Thyroid gland (tissue), 4 donors: ENCODE results near the gene SCGB3A1. TPM values are rescaled to one million over a fixed set of nuclear protein-coding genes. Genes with fewer than 3 reads are reported as not detected.

Experiments used
- DNase-seq, 2 donors: peaks; one replicate each; pipeline ENCODE4 v3.0.0-alpha.2; 2019
- H3K27ac ChIP-seq, 3 donors: fragments of 200-600 bp; sonication (generic); 1 replicate in 2 of 3; 2 replicates in 1 of 3; pipeline ENCODE4 v1.5.1; 2016 to 2019; ENCODE audit warnings: mild to moderate bottlenecking in 1 of 3, moderate library complexity in 1 of 3
- H3K27me3 ChIP-seq: fragments of 200-600 bp; sonication (generic); one replicate; pipeline ENCODE4 v1.5.1; 2019
- H3K36me3 ChIP-seq, 2 donors: fragments of 200-600 bp; sonication (generic); one replicate each; pipeline ENCODE4 v1.5.1; 2016 to 2019
- H3K4me1 ChIP-seq, 2 donors: fragments of 200-600 bp; sonication (generic); one replicate each; pipeline ENCODE4 v1.5.1; 2017 to 2019
- H3K4me3 ChIP-seq, 3 donors: fragments of 200-600 bp; sonication (generic); replicated peaks in 1 of 3; 1 replicate in 2 of 3; 2 replicates in 1 of 3; pipeline ENCODE4 v1.5.1; 2016; ENCODE audit warnings: mild to moderate bottlenecking in 1 of 3
- H3K9me3 ChIP-seq: fragments of 200-600 bp; sonication (generic); one replicate; pipeline ENCODE4 v1.5.1; 2017
- CTCF ChIP-seq, 6 experiments: fragments of 200-600 bp in 3 of 6; fragments of 450-650 bp in 3 of 6; sonication (generic) in 3 of 6; IDR thresholded peaks; one replicate each; pipeline ENCODE4 v1.5.1; 2016 to 2019; ENCODE audit warnings: antibody characterized with exemption in 6 of 6, mild to moderate bottlenecking in 2 of 6, inconsistent platforms in 1 of 6, moderate library complexity in 1 of 6
- POLR2A ChIP-seq, 2 donors: fragments of 450-650 bp; IDR thresholded peaks; one replicate each; pipeline ENCODE4 v1.6.1; 2017; ENCODE audit warnings: antibody characterized with exemption in 2 of 2, mild to moderate bottlenecking in 2 of 2, moderate library complexity in 1 of 2
- WGBS, 2 donors: methylation state at CpG; one replicate each; pipeline ENCODE4 v1.1.5; 2017; 5-methylcytosine and 5-hydroxymethylcytosine counted together
- intact Hi-C: fragments of 100-400 bp; cut with DNase I; formaldehyde crosslinking; loops from one replicate; pipeline ENCODE4 v1.15.1; 2023
- total RNA-seq, 4 donors: library from RNA; depleted of rRNA; stranded (reverse); fragments of >200 nt; gene quantifications; one replicate each; pipeline ENCODE4 v1.2.3, GENCODE V29; 2016

The SCGB3A1 gene
- total RNA-seq, 4 donors from 2014 or later = 1.0 to 8.1 (median 3.5) TPM; not detected in 1

GRCh38 chr5:180601591-180602480 is 10.5 kb upstream of the SCGB3A1 start:
- Histone ChIP-seq H3K9me3 (no peaks in the 10 kb centered on the region), H3K27me3 (no peaks in the 10 kb centered on the region), H3K27ac (no peak overlapping the region), H3K4me3 (no peak overlapping the region), H3K36me3 (no peaks in the 10 kb centered on the region), H3K4me1 (peaks cover 0 to 5% of the 10 kb centered on the region in 2 donors)
- TF ChIP-seq CTCF (IDR thresholded peaks at IDR 0.05) (no peak), POLR2A (IDR thresholded peaks at IDR 0.05) (no peak)
- 82 to 87% methylated on average over 27 to 33 of the region's 36 CpGs for WGBS, 2 donors
- peak; percentile 0 to 1 for DNase-seq
- intact Hi-C loops = no loop called here

- H3K9me3 ChIP-seq = no peaks in the 10 kb centered on the region
- H3K4me1 ChIP-seq = peaks cover 7 to 16% of the 10 kb centered on the region in 2 donors
- no peaks in the 10 kb centered on the region for H3K27me3 ChIP-seq
- peak; percentile 1 to 13 for DNase-seq
- H3K36me3 ChIP-seq = no peaks in the 10 kb centered on the region
- 70 to 77% methylated on average over 12 of the region's 12 CpGs for WGBS, 2 donors
- TF ChIP-seq POLR2A (IDR thresholded peaks at IDR 0.05) (no peak), CTCF (IDR thresholded peaks at IDR 0.05) (no peak)
- H3K4me3 ChIP-seq = no peak overlapping the region
- no peak overlapping the region for H3K27ac ChIP-seq
- intact Hi-C loops = no loop called here
These were observed 9.3 kb upstream of the SCGB3A1 start for GRCh38 chr5:180600554-180601041.

- Histone ChIP-seq H3K27ac (no peak overlapping the region), H3K9me3 (no peaks in the 10 kb centered on the region), H3K4me3 (no peak overlapping the region), H3K27me3 (no peaks in the 10 kb centered on the region), H3K4me1 (peaks cover 12 to 21% of the 10 kb centered on the region in 2 donors), H3K36me3 (no peaks in the 10 kb centered on the region)
- peak in 1 of 2 donors; percentile 0 for DNase-seq
- intact Hi-C loops = no loop called here
- TF ChIP-seq CTCF (IDR thresholded peaks at IDR 0.05) (no peak), POLR2A (IDR thresholded peaks at IDR 0.05) (no peak)
- WGBS, 2 donors = 69 to 74% methylated on average over 16 of the region's 16 CpGs
These were observed 8.8 kb upstream of the SCGB3A1 start for GRCh38 chr5:180599981-180600553.

- Histone ChIP-seq H3K27me3 (no peaks in the 10 kb centered on the region), H3K9me3 (no peaks in the 10 kb centered on the region), H3K4me1 (peaks cover 14 to 25% of the 10 kb centered on the region in 2 donors), H3K36me3 (no peaks in the 10 kb centered on the region), H3K27ac (no peak overlapping the region), H3K4me3 (no peak overlapping the region)
- TF ChIP-seq POLR2A (IDR thresholded peaks at IDR 0.05) (no peak), CTCF (IDR thresholded peaks at IDR 0.05) (no peak)
- WGBS, 2 donors = 94 to 98% methylated on average over 6 of the region's 6 CpGs
- DNase-seq = no peak
- intact Hi-C loops = no loop called here
These were observed 8.3 kb upstream of the SCGB3A1 start for GRCh38 chr5:180599590-180599914.
